ENCODE results near the gene MORN4.

GRCh38 chr10:97628228-97628627 lies 5.1 kb downstream of the MORN4 start:
- TF ChIP-seq CTCF (IDR thresholded peaks at IDR 0.05; ENCODE audit: low read length) (no peak), EZH2 (IDR thresholded peaks at IDR 0.05; ENCODE audit: borderline replicate concordance, low read length) (no peak)
